ENCODE data around the gene MR1. TPM values are rescaled to one million over a fixed set of nuclear protein-coding genes. Genes with fewer than 3 reads are reported as not detected.
"Not testable (repeated sequence)": the region's sequence is repeated elsewhere in the genome, so short reads cannot be mapped to it uniquely, and the experiment has no call there.

The MR1 gene
- total RNA-seq, 1 experiment from 2014 or later: 6.6 TPM

- H3K4me1 ChIP-seq (ENCODE audit: control insufficient read depth in 1 of 2, insufficient read depth in 2 of 2, low read length in 2 of 2); RAD21 ChIA-PET (ENCODE audit: low non-redundant PET in 1 of 2, low total read pairs in 2 of 2, uncharacterized antibody in 2 of 2, unreplicated experiment in 2 of 2); CTCF ChIA-PET; H3K9me2 ChIP-seq (ENCODE audit: insufficient read depth); intact Hi-C loops (cut with micrococcal nuclease); H2AFZ ChIP-seq (ENCODE audit: low read depth, low read length, poor library complexity, severe bottlenecking); H4K20me1 ChIP-seq (ENCODE audit: insufficient read depth); H3K4me2 ChIP-seq (ENCODE audit: low read length); DNase-seq (ENCODE audit: low read depth, low spot score); H3K27ac ChIP-seq (ENCODE audit: low read depth, low read length); POLR2A ChIA-PET; H3K4me3 ChIP-seq (replicated peaks in 1 of 2; ENCODE audit: low read depth in 1 of 2, low read length in 2 of 2); H3K9ac ChIP-seq (ENCODE audit: low read length); ATAC-seq; H3K79me2 ChIP-seq (ENCODE audit: insufficient read depth, low read length); BruUV-seq (replicated peaks); H3K27me3 ChIP-seq (ENCODE audit: insufficient read depth, low read length); H3K36me3 ChIP-seq (ENCODE audit: control insufficient read depth in 1 of 2, insufficient read depth in 2 of 2, low read length in 2 of 2): not testable (repeated sequence)
- peaks cover 0 to 10% of the 10 kb centered on the region in 2 experiments; a peak in 1 of 4 replicates for H3K9me3 ChIP-seq (ENCODE audit: control insufficient read depth in 1 of 2, insufficient read depth in 1 of 2, low read depth in 1 of 2, low read length in 2 of 2)
Measured at GRCh38 chr1:181060947-181061346, 27.2 kb downstream of the MR1 start.

- no peak for ATAC-seq
- CTCF ChIA-PET: no interaction called here
- intact Hi-C loops (cut with micrococcal nuclease): no loop called here
Measured at GRCh38 chr1:181061487-181061886, 27.7 kb downstream of the MR1 start.

More at GRCh38 chr1:181061487-181061886, 27.7 kb downstream of the MR1 start:
- Histone ChIP-seq H3K27me3 (ENCODE audit: insufficient read depth, low read length) (no peaks in the 10 kb centered on the region), H2AFZ (ENCODE audit: low read depth, low read length, poor library complexity, severe bottlenecking) (no peak overlapping the region), H3K79me2 (ENCODE audit: insufficient read depth, low read length) (no peaks in the 10 kb centered on the region), H3K9ac (ENCODE audit: low read length) (no peak overlapping the region), H3K9me2 (ENCODE audit: insufficient read depth) (no peaks in the 10 kb centered on the region), H3K4me2 (ENCODE audit: low read length) (no peak overlapping the region), H4K20me1 (ENCODE audit: insufficient read depth) (no peaks in the 10 kb centered on the region), H3K27ac (ENCODE audit: low read depth, low read length) (no peak overlapping the region), H3K9me3 (ENCODE audit: control insufficient read depth in 1 of 2, insufficient read depth in 1 of 2, low read depth in 1 of 2, low read length in 2 of 2) (peaks cover 0 to 10% of the 10 kb centered on the region in 2 experiments; a peak in 1 of 4 replicates), H3K36me3 (ENCODE audit: control insufficient read depth in 1 of 2, insufficient read depth in 2 of 2, low read length in 2 of 2) (no peaks in the 10 kb centered on the region), H3K4me3 (replicated peaks in 1 of 2; ENCODE audit: low read depth in 1 of 2, low read length in 2 of 2) (no peak overlapping the region), H3K4me1 (ENCODE audit: control insufficient read depth in 1 of 2, insufficient read depth in 2 of 2, low read length in 2 of 2) (no peaks in the 10 kb centered on the region)
- no TSS peak for BruUV-seq (replicated peaks)
- RAD21 ChIA-PET (ENCODE audit: low non-redundant PET in 1 of 2, low total read pairs in 2 of 2, uncharacterized antibody in 2 of 2, unreplicated experiment in 2 of 2): no interaction called here
- POLR2A ChIA-PET: no interaction called here
- TF ChIP-seq ZFX (IDR thresholded peaks at IDR 0.05) (no peak), EZH2phosphoT487 (IDR thresholded peaks at IDR 0.05; ENCODE audit: borderline replicate concordance) (no peak), EGR1 (IDR thresholded peaks at IDR 0.05; ENCODE audit: low read depth) (no peak), CEBPB (IDR thresholded peaks at IDR 0.05; ENCODE audit: low read depth) (no peak), SIN3A (IDR thresholded peaks at IDR 0.05; ENCODE audit: low read depth) (no peak), YY1 (IDR thresholded peaks at IDR 0.05; ENCODE audit: extremely low read depth, insufficient replicate concordance, low read depth, low read length) (no peak), CBX3 (IDR thresholded peaks at IDR 0.05; ENCODE audit: low read depth) (no peak), REST (IDR thresholded peaks at IDR 0.05; ENCODE audit: low read depth) (no peak), EZH2 (IDR thresholded peaks at IDR 0.05) (no peak)
- DNase-seq (ENCODE audit: low read depth, low spot score): no peak

Measured in HCT116 (cell line).